ENCODE data around the gene MRPL14.
A peak's percentile ranks its signal among the peaks of the same experiment; 100 is the strongest.
"Not testable (repeated sequence)": the region's sequence is repeated elsewhere in the genome, so short reads cannot be mapped to it uniquely, and the experiment has no call there.

MRPL14 gene

DNA sequence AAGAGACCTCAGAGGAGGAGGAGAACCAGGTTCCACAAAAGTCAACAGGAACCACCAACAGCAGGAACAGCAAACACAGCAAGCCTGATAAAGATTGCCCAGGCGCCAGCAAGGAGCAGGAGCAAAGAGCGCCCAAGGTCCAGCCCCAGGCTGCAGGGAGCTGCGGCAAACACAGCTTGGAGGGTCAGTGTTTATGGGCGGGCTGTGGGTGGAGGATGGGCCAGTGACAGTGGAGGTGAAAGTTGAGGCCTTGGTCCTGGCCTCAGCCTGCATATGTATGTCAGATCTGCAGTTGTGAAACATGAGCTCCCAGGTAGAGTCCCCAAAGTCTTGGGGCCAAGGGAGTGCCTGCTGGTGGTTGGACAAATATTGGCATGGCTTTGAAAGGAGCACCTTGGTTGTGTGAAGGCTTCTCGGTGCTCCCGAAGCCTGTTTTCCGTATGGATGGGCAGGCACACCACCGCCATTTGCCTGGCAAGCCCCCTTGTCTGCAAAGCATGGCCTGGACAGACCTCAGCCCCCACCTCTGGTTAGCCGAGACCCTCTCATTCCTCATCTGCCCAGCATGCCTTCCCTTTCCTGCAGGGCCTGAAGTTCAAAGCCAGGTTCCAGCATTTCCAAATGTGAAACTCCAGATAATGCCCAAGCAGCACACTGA, 29.4 kb upstream of the MRPL14 start:
- no peaks in the 10 kb centered on the region for H3K36me3 Mint-ChIP-seq (ENCODE audit: low read depth)
- no peaks in the 10 kb centered on the region for H3K9me3 Mint-ChIP-seq
- no peak overlapping the region for H3K27ac Mint-ChIP-seq

DNA sequence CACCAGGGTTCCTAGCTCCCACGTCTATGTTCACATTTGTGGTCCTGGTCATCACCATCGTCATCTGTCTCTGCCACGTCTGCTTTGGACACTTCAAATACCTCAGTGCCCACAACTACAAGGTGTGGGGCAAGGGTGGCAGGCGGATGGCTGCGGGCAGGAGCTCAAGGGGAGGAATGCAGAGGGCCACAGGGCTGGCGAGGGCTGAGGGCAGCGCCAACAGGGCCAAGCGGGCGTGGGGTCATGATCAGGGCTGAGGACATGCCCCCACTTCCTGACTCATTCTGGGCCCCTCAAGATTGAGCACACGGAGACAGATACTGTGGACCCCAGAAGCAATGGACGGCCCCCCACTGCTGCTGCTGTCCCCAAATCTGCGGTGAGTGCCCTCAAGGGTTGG, 26.8 kb upstream of the MRPL14 start:
- Mint-ChIP-seq H3K4me3 (no peak overlapping the region), H3K4me1 (ENCODE audit: low read depth) (peaks cover 12% of the 10 kb centered on the region), H3K27ac (no peak overlapping the region), H3K36me3 (ENCODE audit: low read depth) (peaks cover 3% of the 10 kb centered on the region), H3K9me3 (no peaks in the 10 kb centered on the region), H3K27me3 (no peaks in the 10 kb centered on the region)

More for the DNA sequence above, 29.4 kb upstream of the MRPL14 start:
- H3K4me3 Mint-ChIP-seq, result no peak overlapping the region
- no peaks in the 10 kb centered on the region for H3K27me3 Mint-ChIP-seq
- H3K4me1 Mint-ChIP-seq (ENCODE audit: low read depth), result peaks cover 13% of the 10 kb centered on the region

DNA sequence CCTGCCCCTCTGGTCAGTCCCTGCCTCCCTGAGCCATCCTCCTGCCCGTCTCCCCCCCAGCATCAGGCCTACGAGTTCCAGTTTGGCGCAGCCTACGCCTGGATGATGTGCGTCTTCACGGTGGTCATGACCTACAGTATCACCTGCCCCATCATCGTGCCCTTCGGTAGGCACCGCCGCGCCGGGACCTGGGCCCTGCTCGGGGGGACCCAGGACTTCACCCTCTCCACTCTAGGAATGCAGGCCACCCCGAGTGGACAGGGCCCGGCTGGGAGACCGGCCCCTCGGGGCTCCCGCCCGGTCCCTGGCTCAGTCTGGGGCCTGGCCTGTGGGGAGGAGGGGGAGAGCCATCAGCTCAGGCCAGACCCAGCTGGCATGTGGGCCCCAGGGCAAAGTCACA, 25.3 kb upstream of the MRPL14 start:
- no peaks in the 10 kb centered on the region for H3K27me3 Mint-ChIP-seq

DNA sequence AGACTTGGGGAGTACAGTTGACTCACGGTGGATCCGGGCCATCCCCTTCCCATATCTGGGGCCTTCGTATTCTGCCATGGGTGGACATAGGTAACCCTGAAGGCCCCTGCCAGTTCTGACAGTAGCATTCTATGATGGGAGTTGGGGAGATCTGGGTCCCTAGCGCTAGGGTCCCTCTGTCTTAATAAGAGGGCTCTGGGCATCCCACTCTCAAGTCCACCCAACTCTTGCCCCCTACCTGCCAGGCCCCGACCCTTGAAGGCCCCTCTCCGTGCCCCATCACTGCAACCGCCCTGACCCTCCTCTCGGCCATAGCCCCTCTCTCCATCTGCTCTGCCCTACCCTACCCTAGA, 24.8 kb upstream of the MRPL14 start:
- no peak overlapping the region for H3K4me3 Mint-ChIP-seq
- H3K36me3 Mint-ChIP-seq (ENCODE audit: low read depth), result peaks cover 9% of the 10 kb centered on the region

More for the DNA sequence above, 25.3 kb upstream of the MRPL14 start:
- Mint-ChIP-seq H3K4me1 (ENCODE audit: low read depth) (peaks cover 12% of the 10 kb centered on the region), H3K9me3 (no peaks in the 10 kb centered on the region), H3K4me3 (no peak overlapping the region), H3K27ac (no peak overlapping the region), H3K36me3 (ENCODE audit: low read depth) (peaks cover 9% of the 10 kb centered on the region)

DNA sequence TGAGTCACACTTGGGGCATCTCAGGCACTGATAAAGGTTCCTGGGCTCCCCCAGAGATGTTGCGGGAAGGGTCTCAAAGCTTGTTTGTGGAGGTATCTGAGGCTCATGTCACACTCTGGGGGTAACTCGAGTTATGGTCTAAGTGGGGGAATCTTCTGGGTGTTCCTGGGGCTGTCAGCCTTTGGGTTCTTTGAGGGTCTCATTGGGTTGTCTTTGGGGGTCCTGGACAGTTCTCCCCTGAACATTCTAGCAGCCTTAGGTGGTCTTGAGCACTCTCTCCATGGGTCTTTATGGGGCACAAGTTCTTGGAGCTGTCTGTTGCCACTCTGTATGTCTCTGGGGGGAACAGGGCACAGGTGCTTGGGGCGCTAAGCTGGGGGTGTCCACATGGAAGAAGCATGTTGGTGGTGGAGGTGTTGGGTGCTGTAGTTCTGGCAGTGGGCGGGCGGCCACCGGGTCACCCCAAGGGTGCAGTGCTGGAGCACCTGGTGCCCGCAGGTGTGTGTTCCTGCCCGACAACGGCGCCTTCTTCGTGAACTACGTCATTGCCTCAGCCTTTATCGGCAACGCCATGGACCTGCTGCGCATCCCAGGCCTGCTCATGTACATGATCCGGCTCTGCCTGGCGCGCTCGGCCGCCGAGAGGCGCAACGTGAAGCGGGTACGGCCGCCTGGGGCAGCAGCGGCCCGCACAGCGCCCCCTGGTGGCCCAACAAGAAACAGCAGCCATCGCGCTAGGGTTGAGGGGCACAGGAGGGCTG, 24.3 kb upstream of the MRPL14 start:
- Mint-ChIP-seq H3K27ac (peak overlapping the region; percentile 26), H3K27me3 (no peaks in the 10 kb centered on the region), H3K4me1 (ENCODE audit: low read depth) (peaks cover 12% of the 10 kb centered on the region), H3K36me3 (ENCODE audit: low read depth) (peaks cover 9% of the 10 kb centered on the region), H3K9me3 (no peaks in the 10 kb centered on the region), H3K4me3 (no peak overlapping the region)

More for the DNA sequence above, 24.8 kb upstream of the MRPL14 start:
- no peaks in the 10 kb centered on the region for H3K27me3 Mint-ChIP-seq
- H3K4me1 Mint-ChIP-seq (ENCODE audit: low read depth), result peaks cover 12% of the 10 kb centered on the region
- no peaks in the 10 kb centered on the region for H3K9me3 Mint-ChIP-seq
- no peak overlapping the region for H3K27ac Mint-ChIP-seq

DNA sequence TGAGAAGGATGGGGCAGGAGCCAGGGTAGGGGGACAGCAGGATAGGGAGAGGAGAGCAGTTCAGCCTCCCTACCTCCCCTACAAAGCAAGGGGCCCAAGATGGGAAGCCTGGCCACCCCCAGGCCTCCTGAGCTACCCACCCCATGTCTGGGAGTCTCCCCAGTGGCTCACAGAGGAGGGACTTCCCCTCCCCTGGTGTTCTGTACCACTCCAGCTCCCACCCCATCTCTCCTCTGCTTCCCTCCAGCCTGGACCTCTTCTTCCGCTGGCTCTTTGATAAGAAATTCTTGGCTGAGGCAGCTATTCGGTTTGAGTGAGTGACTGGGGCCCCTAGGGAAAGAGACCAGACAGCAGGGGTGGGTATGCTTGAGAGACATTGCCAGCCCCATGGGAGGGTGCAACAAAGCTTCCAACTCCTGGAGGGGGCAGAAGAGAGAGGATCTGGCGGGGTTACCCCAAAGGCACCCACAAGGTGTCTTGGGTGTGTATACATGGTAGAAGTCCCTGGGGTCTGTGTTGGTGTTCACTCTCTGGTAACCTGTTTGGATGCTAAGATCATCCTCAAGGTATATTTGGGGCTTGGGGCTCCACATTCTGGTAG, 23.2 kb upstream of the MRPL14 start:
- H3K9me3 Mint-ChIP-seq, result no peaks in the 10 kb centered on the region
- no peaks in the 10 kb centered on the region for H3K27me3 Mint-ChIP-seq
- H3K4me1 Mint-ChIP-seq (ENCODE audit: low read depth), result peaks cover 12% of the 10 kb centered on the region
- H3K27ac Mint-ChIP-seq, result no peak overlapping the region
- no peak overlapping the region for H3K4me3 Mint-ChIP-seq
- peaks cover 16% of the 10 kb centered on the region for H3K36me3 Mint-ChIP-seq (ENCODE audit: low read depth)

DNA sequence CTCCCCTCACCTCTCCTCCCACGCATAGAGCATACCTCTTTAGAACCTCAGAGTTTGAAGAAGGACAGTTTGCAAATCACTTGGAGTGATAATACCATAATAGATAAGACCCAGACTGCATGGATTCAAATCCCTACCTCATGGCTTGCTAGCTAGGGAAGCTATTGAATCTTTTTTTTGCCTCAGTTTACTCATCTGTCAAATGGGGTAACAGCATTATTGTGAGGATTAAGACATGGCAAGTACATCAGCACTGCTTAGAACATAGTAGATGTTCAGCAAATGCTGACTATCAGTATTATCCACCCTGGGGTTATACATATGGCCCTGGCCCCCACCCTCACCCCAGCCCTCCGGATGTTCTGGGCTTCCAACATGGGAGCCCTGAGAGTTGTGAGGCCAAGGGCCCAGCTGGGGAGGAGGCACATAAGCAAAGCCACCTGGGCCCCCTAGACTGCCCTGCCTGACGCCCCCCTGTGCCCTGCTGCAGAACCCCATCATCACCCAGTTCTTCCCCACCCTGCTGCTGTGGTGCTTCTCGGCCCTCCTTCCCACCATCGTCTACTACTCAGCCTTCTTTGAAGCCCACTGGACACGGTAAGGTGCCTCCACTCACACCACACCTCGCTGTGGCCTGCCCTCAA, 22.2 kb upstream of the MRPL14 start:
- Mint-ChIP-seq H3K27me3 (no peaks in the 10 kb centered on the region), H3K36me3 (ENCODE audit: low read depth) (peaks cover 16% of the 10 kb centered on the region), H3K4me3 (no peak overlapping the region), H3K9me3 (no peaks in the 10 kb centered on the region), H3K27ac (no peak overlapping the region), H3K4me1 (ENCODE audit: low read depth) (peaks cover 12% of the 10 kb centered on the region)

DNA sequence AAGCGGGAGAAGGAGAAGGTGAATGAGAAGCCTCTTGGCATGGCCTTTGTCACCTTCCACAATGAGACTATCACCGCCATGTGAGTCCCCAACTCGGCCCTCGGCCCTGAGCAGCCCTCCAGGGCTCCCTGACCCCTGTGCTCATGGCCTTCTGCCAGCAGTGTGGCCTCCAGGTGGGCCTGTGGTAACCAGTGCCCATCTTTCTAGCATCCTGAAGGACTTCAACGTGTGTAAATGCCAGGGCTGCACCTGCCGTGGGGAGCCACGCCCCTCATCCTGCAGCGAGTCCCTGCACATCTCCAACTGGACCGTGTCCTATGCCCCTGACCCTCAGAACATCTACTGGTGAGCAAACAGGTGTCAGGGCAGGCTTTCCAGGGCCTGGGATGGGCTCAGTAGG, 21.1 kb upstream of the MRPL14 start:
- Mint-ChIP-seq H3K4me1 (ENCODE audit: low read depth) (peaks cover 12% of the 10 kb centered on the region), H3K27ac (no peak overlapping the region), H3K27me3 (no peaks in the 10 kb centered on the region), H3K4me3 (no peak overlapping the region), H3K36me3 (ENCODE audit: low read depth) (peaks cover 16% of the 10 kb centered on the region), H3K9me3 (no peaks in the 10 kb centered on the region)

DNA sequence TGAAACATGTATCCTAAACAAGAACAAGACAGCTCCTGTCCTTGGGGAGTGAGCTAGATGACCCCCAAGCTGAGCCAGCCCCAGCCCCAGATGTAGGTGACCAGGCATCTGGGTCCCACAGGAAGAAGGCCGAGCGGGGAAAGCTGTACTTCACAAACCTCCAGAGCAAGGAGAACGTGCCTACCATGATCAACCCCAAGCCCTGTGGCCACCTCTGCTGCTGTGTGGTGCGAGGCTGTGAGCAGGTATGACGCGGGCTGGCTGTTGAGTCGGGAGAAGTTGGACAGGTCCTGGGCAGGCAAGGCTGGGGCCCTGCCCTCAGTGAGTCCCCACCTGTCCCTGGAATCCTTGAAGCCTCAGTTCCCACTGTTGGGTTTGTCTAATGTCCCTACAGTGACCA, 20.0 kb upstream of the MRPL14 start:
- peaks cover 12% of the 10 kb centered on the region for H3K4me1 Mint-ChIP-seq (ENCODE audit: low read depth)
- no peaks in the 10 kb centered on the region for H3K9me3 Mint-ChIP-seq
- H3K4me3 Mint-ChIP-seq, result no peak overlapping the region
- H3K36me3 Mint-ChIP-seq (ENCODE audit: low read depth), result peaks cover 16% of the 10 kb centered on the region
- H3K27ac Mint-ChIP-seq, result no peak overlapping the region
- H3K27me3 Mint-ChIP-seq, result no peaks in the 10 kb centered on the region

DNA sequence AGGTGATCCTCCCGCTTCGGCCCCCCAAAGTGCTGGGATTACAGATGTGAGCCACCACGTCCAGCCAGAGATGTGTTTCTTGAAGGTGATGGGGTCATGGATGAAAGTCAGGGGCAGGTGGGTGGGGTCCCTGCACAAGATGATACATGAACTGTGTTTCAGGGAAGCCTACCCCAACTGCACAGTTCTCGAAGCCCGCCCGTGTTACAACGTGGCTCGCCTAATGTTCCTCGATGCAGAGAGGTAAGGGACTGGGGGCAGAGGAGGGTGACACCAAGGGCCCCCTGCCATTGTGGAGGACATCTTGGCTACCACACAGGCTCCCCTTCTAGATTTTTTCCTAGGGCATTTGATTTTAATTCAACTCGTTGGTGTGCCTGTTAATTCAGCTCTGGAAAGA, 19.4 kb upstream of the MRPL14 start:
- Mint-ChIP-seq H3K27ac (no peak overlapping the region), H3K27me3 (no peaks in the 10 kb centered on the region), H3K4me3 (no peak overlapping the region), H3K36me3 (ENCODE audit: low read depth) (peaks cover 16% of the 10 kb centered on the region), H3K4me1 (ENCODE audit: low read depth) (peaks cover 12% of the 10 kb centered on the region), H3K9me3 (no peaks in the 10 kb centered on the region)

DNA sequence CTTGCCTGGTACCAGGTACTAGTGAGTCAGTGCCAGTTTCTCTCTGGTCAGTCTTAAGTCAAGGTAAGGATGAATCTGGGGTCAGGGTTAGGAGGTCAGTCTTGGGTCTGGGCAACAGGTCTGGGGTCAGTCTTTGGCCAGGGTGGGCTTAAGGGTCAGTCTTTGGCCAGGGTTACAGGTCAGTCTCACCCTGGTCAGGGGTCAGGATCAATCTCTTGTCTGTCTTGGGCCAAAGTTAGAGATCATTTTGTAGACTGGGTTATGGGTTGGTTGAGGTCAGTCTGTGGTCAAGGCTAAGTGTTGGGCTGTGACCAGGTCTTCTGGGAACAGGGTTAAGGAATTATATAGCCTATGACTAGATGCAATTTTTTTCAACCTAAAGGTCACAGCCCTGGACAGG, 18.6 kb upstream of the MRPL14 start:
- H3K4me1 Mint-ChIP-seq (ENCODE audit: low read depth), result peaks cover 3% of the 10 kb centered on the region
- no peak overlapping the region for H3K27ac Mint-ChIP-seq
- no peaks in the 10 kb centered on the region for H3K9me3 Mint-ChIP-seq
- peaks cover 24% of the 10 kb centered on the region for H3K36me3 Mint-ChIP-seq (ENCODE audit: low read depth)
- no peaks in the 10 kb centered on the region for H3K27me3 Mint-ChIP-seq
- H3K4me3 Mint-ChIP-seq, result no peak overlapping the region

DNA sequence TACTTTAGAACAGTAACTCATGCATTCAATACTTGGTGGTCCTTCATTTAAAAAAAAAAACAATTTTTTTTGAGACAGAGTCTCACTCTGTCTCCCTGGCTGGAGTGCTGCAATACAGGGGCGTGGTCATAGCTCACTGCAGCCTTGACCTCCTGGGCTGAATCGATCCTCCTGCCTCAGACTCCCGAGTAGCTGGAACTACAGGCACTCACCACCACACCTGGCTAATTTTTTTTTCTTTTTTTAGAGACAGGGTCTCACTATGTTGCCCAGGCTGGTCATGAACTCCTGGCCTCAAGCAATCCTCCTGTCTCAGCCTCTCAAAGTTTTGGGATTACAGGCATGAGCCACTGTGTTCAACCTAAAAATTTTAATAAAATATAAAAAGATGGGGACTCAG, 17.3 kb upstream of the MRPL14 start:
- H3K27me3 Mint-ChIP-seq; H3K9me3 Mint-ChIP-seq; H3K4me1 Mint-ChIP-seq (ENCODE audit: low read depth); H3K4me3 Mint-ChIP-seq; H3K27ac Mint-ChIP-seq: not testable (repeated sequence)
- peaks cover 32% of the 10 kb centered on the region for H3K36me3 Mint-ChIP-seq (ENCODE audit: low read depth)

DNA sequence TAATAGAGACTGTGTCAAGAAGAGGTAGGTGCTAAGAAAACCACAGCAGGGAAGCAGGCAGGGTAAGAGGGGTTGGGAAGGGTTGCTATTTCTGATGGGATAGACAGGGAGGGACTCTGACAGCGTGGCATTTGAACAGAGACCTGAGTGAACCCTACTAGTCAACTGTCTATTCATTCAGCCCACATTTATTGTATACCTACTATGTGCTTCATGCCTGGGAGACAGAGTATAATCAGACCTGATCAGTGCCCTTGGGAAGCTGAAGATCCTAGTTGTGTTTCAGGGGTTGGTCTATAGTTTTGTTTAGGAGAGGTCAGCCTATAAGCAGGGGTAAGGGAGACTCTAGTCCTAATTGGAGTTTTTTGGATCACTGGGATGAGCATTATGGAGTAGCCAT, 16.5 kb upstream of the MRPL14 start:
- no peaks in the 10 kb centered on the region for H3K4me1 Mint-ChIP-seq (ENCODE audit: low read depth)
- no peak overlapping the region for H3K27ac Mint-ChIP-seq
- no peaks in the 10 kb centered on the region for H3K9me3 Mint-ChIP-seq
- no peak overlapping the region for H3K4me3 Mint-ChIP-seq
- peaks cover 25% of the 10 kb centered on the region for H3K36me3 Mint-ChIP-seq (ENCODE audit: low read depth)
- H3K27me3 Mint-ChIP-seq, result no peaks in the 10 kb centered on the region

DNA sequence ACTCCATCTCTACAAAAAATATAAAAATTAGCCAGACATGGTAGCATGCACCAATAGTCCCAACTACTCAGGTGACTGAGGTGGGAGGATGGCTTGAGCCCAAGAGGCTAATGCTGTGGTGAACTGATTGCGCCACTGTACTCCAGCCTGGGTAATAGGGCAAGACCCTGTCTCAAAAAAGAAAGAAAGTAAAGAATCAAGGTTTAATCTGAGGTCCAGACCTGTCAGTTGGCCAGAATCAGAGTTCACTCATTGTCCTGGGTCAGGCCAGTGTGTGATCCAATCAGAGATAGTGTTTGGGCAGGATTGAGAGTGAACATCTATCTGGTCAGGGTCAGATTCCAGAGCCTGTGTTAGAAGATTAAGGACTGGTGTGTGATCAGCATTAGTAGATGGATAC, 15.6 kb upstream of the MRPL14 start:
- Mint-ChIP-seq H3K27ac (no peak overlapping the region), H3K4me3 (no peak overlapping the region), H3K36me3 (ENCODE audit: low read depth) (peaks cover 23% of the 10 kb centered on the region)

DNA sequence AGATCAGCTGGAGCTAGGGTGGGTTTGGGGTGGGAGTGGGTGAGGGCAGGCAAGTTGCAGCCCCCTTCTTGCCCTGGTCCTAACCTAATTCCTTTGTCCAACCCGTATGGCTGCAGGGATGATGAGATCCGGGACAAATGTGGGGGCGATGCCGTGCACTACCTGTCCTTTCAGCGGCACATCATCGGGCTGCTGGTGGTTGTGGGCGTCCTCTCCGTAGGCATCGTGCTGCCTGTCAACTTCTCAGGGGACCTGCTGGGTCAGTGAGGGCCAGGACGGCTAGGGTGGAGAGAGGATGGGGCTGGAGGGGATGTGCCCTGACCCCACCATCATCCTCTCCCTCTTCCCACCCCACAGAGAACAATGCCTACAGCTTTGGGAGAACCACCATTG, 12.1 kb upstream of the MRPL14 start:
- Mint-ChIP-seq H3K27me3 (no peaks in the 10 kb centered on the region), H3K4me3 (no peak overlapping the region), H3K27ac (no peak overlapping the region), H3K36me3 (ENCODE audit: low read depth) (peaks cover 16% of the 10 kb centered on the region), H3K9me3 (no peaks in the 10 kb centered on the region), H3K4me1 (ENCODE audit: low read depth) (no peaks in the 10 kb centered on the region)

More for the DNA sequence above, 15.6 kb upstream of the MRPL14 start:
- no peaks in the 10 kb centered on the region for H3K27me3 Mint-ChIP-seq
- no peaks in the 10 kb centered on the region for H3K4me1 Mint-ChIP-seq (ENCODE audit: low read depth)
- no peaks in the 10 kb centered on the region for H3K9me3 Mint-ChIP-seq
